ENCODE data around the gene UCN3. TPM values are rescaled to one million over a fixed set of nuclear protein-coding genes. Genes with fewer than 3 reads are reported as not detected.

Gene UCN3
- not detected for polyA plus RNA-seq (2012; ENCODE audit: insufficient read depth, insufficient read length, low read depth)

DNA sequence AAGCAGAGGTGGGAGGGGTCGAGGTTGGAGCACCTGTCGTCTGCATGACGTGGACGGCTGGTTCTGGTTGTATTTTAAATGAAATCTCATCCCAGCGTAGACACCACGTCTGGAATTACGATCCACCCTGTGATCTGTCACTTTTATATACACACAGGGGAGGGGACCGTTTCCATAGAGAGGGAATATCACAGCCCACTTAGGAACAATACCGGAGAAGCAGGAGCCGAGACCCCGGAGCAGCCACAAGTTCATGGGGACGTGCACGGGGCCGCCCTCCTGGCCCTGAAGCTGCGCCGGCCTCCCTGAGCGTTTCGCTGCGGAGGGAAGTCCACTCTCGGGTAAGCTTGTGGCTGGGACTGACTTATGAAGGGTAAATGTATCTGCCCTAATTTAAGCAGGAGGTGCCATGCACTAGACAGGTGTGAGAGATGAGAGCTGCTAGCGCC, at the start of gene UCN3:
UCN3 (plus strand) TSS at position 77 of the 449 bp plus-strand sequence. CDS start 8,755 bp downstream, outside the sequence.
- peaks cover 18% of the 10 kb centered on the region for H3K27me3 ChIP-seq
- no peak within 1 kb of the TSS for H3K4me3 ChIP-seq (ENCODE audit: low read depth, low read length)

GRCh38 chr10:5317547-5318107, 47.1 kb upstream of the UCN3 start:
- no peaks in the 10 kb centered on the region for H3K9me3 ChIP-seq
- no peak for DNase-seq
- H3K36me3 ChIP-seq = no peaks in the 10 kb centered on the region
- no peak overlapping the region for H3K4me3 ChIP-seq (ENCODE audit: low read depth, low read length)
- H3K4me1 ChIP-seq = no peaks in the 10 kb centered on the region
- H3K27me3 ChIP-seq = no peaks in the 10 kb centered on the region
- TF ChIP-seq CTCF (IDR thresholded peaks at IDR 0.05; ENCODE audit: low read depth, low read length) = no peak

More for the DNA sequence above, at the start of gene UCN3:
- H3K9me3 ChIP-seq = no peaks in the 10 kb centered on the region
- H3K4me1 ChIP-seq = no peaks in the 10 kb centered on the region
- H3K36me3 ChIP-seq = no peaks in the 10 kb centered on the region
- no peak for TF ChIP-seq CTCF (IDR thresholded peaks at IDR 0.05; ENCODE audit: low read depth, low read length)
- DNase-seq = no peak

DNA sequence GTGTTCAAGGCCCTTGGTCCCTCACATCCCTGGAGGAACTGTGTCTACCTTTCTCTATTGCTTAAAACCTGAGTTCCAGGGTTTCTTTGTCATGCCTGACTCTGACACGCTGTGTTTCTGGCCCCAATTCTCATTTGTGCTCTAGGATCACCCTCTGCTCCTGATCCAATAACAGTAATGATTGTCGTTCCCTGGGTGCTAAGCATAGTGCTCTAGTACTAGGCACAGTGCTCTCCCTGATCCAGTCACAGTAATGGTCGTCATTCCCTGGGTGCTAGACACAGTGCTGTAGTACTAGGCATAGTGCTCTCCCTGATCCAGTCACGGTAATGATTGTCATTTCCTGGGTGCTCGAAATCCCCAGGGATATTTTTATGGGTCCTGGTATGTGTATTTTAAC, 46.6 kb upstream of the UCN3 start:
- Histone ChIP-seq H3K4me3 (ENCODE audit: low read depth, low read length) (no peak overlapping the region), H3K4me1 (no peaks in the 10 kb centered on the region), H3K36me3 (no peaks in the 10 kb centered on the region), H3K9me3 (no peaks in the 10 kb centered on the region), H3K27me3 (no peaks in the 10 kb centered on the region)
- no peak for TF ChIP-seq CTCF (IDR thresholded peaks at IDR 0.05; ENCODE audit: low read depth, low read length)
- DNase-seq = no peak

- Histone ChIP-seq H3K27me3 (no peaks in the 10 kb centered on the region; the same call in 1 of the 2 replicates), H3K9me3 (no peaks in the 10 kb centered on the region), H3K4me3 (ENCODE audit: low read depth, low read length) (no peak overlapping the region), H3K36me3 (no peaks in the 10 kb centered on the region), H3K4me1 (no peaks in the 10 kb centered on the region)
- DNase-seq = no peak
- no peak for TF ChIP-seq CTCF (IDR thresholded peaks at IDR 0.05; ENCODE audit: low read depth, low read length)
Measured at GRCh38 chr10:5319863-5320262, 44.9 kb upstream of the UCN3 start.

- Histone ChIP-seq H3K36me3 (no peaks in the 10 kb centered on the region), H3K27me3 (no peaks in the 10 kb centered on the region; the same call in 1 of the 2 replicates), H3K4me1 (no peaks in the 10 kb centered on the region), H3K4me3 (ENCODE audit: low read depth, low read length) (no peak overlapping the region), H3K9me3 (no peaks in the 10 kb centered on the region)
- no peak for DNase-seq
- TF ChIP-seq CTCF (IDR thresholded peaks at IDR 0.05; ENCODE audit: low read depth, low read length) = no peak
Measured at GRCh38 chr10:5321273-5321672, 43.5 kb upstream of the UCN3 start.

- DNase-seq = no peak
- no peak overlapping the region for H3K4me3 ChIP-seq (ENCODE audit: low read depth, low read length)
- H3K27me3 ChIP-seq = no peaks in the 10 kb centered on the region; the same call in 1 of the 2 replicates
- H3K36me3 ChIP-seq = no peaks in the 10 kb centered on the region
- no peaks in the 10 kb centered on the region for H3K4me1 ChIP-seq
- H3K9me3 ChIP-seq = no peaks in the 10 kb centered on the region
- TF ChIP-seq CTCF (IDR thresholded peaks at IDR 0.05; ENCODE audit: low read depth, low read length) = no peak
Measured at GRCh38 chr10:5323446-5323845, 41.3 kb upstream of the UCN3 start.

All from BE2C (cell line).